NCI-H526 treated with DMSO at 0.1 percent for 48 hours (cell line): ENCODE results near the gene G3BP2.
"Not testable (repeated sequence)": the region's sequence is repeated elsewhere in the genome, so short reads cannot be mapped to it uniquely, and the experiment has no call there.

Experiments
- DNase-seq: peaks from one replicate; lab custom pipeline; 2025; lab: John Stamatoyannopoulos, UW

G3BP2 gene

GRCh38 chr4:75673027-75673958 lies at the start of gene G3BP2:
Gene G3BP2 (minus strand): TSS chr4:75673411. CDS start chr4:75662025, 11,386 bp downstream.
- peak; percentile 92 for DNase-seq

DNA sequence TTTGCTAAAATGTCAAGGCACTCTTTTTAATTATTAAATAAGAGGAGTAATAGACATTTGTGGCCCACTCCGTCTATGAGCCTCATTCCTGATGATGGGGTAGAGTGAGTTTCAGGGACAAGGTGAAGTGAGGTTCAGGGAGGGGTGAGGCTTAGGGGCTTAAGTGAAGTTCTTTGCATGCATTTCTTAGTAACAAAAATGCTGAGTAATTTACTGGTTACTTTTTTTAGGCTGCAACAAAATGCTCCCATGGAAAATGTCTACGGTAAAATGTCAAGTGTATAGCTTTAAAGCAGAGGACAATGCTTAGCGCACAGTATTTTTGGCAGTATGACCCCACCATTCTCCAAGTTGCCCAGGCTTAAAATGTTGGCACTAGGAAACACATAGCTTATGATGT lies 49.2 kb upstream of the G3BP2 start:
- DNase-seq = no peak

DNA sequence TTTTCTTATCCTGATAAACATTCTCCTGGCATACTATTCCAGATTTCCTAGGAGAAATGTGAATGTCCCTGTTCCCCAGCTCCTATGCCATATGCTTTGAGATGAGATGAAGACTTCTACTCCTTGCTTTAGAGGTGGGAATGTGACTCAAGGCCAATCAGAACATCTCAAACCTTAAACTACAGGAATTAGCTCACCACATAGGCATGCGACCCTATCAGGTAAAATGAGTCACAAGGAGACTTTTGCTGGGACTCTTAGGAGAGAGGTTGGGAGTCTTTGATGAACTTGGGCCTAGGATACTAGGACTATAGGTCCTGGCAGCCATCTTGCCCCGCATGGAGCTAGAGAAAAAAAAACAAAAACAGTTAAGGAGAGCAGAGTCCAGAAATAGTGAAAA lies 45.3 kb upstream of the G3BP2 start:
- DNase-seq = no peak

GRCh38 chr4:75717408-75717807 lies 44.2 kb upstream of the G3BP2 start:
- DNase-seq = no peak

DNA sequence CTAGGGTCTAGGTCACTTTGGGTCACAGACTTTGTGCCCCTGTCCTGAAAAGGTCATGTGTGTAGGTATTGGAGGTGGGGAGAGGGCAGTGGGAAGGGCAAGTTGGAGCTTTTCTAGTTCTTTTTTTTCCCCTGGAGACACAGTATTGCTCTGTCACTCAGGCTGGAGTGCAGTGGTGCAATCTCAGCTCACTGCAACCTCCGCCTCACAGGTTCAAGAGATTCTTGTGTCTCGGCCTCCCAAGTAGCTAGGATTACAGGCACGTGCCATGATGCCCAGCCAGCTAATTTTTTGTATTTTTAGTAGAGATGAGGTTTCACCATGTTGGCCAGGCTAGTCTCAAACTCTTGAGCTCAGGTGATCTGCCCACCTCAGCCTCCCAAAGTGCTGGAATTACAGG lies 42.8 kb upstream of the G3BP2 start:
- DNase-seq = not testable (repeated sequence)

GRCh38 chr4:75715105-75715799 lies 42.0 kb upstream of the G3BP2 start:
- DNase-seq = no peak

DNA sequence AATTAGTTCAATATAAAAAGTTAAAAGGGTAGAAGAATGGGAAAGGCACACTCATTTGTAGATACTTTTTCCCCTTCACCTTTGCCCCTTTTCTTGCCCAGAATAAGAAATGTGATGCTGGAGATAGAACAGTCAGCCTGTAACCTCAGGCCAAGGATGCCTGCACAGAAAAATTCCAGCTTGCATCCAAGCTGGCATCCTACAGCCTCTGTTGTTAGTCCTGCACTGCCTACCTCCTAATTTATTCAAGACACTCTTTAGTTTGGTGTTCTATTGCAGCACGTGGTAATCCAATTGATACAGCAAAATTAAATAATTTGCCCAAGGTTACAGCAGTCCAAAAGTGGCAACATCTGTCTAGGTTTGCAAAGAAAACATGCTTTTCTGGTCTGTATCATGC lies 41.5 kb upstream of the G3BP2 start:
- no peak for DNase-seq

GRCh38 chr4:75714011-75714410 lies 40.8 kb upstream of the G3BP2 start:
- DNase-seq = no peak

- DNase-seq = no peak
Measured at GRCh38 chr4:75710246-75710645, 37.0 kb upstream of the G3BP2 start.

GRCh38 chr4:75708218-75708691 lies 35.0 kb upstream of the G3BP2 start:
- DNase-seq = no peak

GRCh38 chr4:75705198-75705977 lies 32.2 kb upstream of the G3BP2 start:
- DNase-seq = no peak

DNA sequence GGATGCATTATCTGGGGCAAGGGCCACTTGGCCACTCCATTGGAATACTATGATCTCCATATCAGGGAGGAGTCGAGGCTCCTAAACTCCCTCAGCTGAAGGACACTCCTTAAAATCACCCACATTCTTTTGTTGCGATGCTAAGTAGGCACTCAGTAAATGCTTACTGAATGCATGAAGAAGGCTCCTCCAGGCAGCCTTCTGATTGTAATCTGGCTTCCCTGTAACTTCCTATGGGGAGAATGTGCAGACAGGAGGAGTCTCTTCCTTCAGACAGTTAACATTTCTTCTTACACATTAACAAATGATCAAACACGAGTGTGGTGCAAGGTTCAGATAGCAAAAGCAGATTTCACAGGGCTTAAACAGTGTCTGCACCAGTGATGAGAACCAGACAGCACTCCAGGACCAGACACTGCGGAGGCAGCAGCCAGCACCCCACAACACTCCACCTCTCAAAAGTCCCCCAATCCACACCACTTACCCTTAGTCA lies 29.8 kb upstream of the G3BP2 start:
- DNase-seq = no peak

- no peak for DNase-seq
Measured at GRCh38 chr4:75699299-75699698, 26.1 kb upstream of the G3BP2 start.

GRCh38 chr4:75698963-75699228 lies 25.7 kb upstream of the G3BP2 start:
- no peak for DNase-seq

GRCh38 chr4:75698162-75698962 lies 25.2 kb upstream of the G3BP2 start:
- no peak for DNase-seq

DNA sequence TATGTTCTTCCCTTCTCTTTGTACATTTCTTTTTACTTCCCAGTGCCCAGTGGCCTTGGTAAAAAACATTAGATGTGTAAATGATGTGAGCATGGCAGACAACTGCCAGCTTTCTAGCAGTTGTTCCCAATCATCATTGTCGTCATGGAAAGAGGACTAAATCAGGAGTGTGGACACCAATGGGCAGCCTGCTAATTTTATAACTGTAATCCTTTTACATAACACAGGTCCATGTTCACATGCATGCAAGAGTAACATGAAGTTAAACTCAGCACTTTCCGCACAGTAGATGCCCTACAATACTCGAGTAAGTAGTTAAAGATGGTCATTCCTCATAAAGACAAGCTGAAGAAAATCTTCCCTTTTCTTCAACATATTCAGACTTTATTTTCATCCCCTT lies 23.4 kb upstream of the G3BP2 start:
- DNase-seq = no peak

DNA sequence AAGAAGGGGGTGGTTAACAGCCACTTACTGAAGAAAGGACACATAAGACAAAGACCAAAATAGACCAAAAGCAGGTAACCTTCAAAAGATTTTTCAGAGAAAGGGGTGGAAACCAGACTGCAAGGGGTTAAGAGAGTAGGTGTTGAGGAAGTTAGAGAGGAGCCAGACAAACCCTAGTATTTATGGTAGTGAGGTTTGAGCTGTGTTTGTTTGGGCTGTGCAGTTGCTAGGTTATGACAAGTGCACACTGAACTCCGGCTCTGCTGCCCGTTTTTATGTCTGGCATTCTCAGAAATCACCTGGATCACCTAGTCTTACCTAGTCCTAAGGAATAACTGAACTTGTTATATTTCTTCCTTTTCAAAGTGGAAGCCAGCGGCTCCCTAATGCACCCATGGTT lies 22.9 kb upstream of the G3BP2 start:
- DNase-seq = no peak

- not testable (repeated sequence) for DNase-seq
Measured at GRCh38 chr4:75692066-75692465, 18.9 kb upstream of the G3BP2 start.

DNA sequence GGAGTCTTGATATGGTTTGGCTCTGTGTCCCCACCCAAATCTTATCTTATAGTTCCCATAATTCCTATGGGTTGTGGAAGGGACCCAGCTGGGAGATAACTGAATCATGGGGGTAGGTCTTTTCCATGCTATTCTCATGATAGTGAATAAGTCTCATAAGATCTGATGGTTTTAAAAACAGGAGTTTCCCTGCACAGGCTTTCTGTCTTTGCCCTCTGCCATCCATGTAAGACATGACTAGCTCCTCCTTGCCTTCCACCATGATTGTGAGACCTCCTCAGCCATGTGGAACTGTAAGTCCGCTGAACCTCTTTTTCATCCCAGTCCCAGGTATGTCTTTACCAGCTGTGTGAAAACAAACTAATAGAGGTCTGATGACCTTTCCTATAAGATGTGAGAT lies 13.9 kb upstream of the G3BP2 start:
- DNase-seq = not testable (repeated sequence)

DNA sequence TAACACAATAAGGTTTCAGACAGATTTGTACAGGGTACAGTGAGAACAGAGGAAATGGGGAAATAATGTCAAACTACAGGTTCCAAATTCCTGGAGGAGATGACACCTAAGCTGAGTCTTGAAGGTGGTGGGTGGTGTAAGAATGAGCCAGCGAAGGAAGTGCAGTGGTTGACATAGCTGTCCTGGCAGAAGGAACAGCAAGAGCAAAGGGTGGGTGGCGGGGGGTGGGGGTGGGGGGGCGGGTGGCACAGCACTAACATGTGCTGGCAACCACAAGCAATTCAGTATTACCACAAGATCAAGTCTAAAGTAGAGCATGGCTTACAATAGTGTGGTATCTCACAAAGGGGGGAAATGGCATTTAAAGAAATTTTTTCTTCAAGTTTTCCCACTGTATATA lies 13.1 kb upstream of the G3BP2 start:
- DNase-seq = no peak

DNA sequence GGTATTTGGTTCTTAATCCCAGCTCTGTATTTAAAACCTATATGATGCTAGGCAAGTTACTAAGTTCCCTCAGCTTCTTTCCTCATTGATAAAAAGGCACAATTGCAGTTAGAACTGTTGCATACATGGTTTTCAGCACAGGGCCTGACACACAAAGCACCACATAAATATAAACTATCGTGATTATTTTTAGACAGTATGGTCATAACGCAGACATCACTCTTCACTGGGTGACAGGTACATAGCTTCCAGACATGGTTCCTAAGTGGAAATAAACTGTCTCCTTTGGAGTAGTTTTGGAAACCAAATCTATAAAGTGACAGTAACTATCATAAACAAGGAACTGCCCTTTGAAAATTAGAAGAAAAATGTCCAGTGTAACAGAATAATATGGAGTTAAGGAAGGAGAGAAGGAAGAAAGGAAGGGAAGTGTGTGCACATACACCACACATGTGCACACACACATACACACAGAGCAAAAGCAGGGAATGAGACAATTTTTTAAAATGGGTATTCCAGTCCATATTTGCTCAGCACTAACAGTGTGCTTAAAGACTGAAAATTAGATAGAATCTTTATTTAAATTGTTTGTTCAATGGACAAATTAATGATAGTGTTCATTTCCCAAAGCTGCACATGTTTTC lies 12.5 kb upstream of the G3BP2 start:
- no peak for DNase-seq
